T-helper 9 cell (primary cell): ENCODE results near the gene SMNDC1.
"Not testable (repeated sequence)": the region's sequence is repeated elsewhere in the genome, so short reads cannot be mapped to it uniquely, and the experiment has no call there.

Experiments
- DNase-seq: peaks from one replicate; pipeline ENCODE4 v3.0.0-alpha.2; 2020
- total RNA-seq, 2 donors: gene quantifications; one replicate each; lab custom pipeline; 2026; lab: John Stamatoyannopoulos, UW

Gene SMNDC1
- 24.3 to 28.2 reads per million in 2 donors for total RNA-seq

DNA sequence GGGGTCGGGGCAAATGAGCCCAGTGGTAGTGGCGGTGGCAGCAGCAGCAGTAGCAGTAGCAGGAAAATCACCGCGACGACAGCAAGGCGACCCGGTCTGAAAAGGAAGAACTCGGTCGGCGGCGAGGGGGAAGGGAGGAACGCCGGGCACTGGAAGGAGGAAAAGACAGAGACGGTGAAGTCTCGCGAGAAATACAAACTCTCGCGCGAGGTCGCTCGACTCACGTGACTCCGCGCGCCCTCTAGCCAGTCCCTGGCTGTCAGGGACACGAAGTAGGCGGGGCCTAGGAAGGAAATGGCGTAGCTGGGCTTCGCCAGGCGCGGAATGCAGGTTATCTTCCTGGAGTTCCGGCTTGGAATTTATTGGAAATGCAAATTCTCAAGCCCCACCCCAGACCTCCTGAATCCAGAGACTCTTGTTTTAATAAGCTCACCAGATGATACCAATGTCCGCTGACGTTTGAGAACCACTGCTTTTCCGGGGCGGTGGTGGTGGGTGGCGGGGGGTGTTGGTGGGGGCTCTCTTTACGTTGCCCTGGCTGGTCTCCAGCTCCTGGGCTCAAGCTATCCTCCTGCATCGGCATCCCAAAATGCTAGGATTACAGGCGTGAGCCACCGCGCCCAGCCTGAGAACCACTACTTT is at the start of gene SMNDC1:
Gene SMNDC1, minus strand, starts transcription at position 141 of the 642 bp plus-strand sequence. CDS start 1,333 bp downstream, outside the sequence.
- DNase-seq = peak; percentile 97

DNA sequence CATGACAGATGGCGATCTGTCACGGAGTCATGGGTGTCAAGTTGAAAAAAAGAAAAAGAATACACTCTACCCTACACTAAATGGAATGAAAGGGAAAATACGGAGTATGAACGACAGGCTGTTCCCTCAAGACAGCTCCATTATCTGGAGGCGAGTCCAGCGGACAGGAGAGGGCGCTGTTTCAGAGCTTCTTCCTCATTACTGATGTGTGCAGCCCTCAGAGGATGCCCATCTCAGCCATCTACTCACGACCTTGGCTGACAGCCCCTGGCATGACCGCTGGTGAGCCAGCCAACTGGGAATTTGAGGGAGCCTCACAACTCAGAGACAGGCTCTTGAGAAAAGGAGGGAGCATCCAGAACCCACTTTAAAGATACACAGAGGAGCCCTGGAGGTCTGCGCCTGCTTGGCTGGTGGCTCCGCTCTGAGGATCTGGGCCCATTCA is 49.6 kb upstream of the SMNDC1 start:
- DNase-seq = peak; percentile 76

DNA sequence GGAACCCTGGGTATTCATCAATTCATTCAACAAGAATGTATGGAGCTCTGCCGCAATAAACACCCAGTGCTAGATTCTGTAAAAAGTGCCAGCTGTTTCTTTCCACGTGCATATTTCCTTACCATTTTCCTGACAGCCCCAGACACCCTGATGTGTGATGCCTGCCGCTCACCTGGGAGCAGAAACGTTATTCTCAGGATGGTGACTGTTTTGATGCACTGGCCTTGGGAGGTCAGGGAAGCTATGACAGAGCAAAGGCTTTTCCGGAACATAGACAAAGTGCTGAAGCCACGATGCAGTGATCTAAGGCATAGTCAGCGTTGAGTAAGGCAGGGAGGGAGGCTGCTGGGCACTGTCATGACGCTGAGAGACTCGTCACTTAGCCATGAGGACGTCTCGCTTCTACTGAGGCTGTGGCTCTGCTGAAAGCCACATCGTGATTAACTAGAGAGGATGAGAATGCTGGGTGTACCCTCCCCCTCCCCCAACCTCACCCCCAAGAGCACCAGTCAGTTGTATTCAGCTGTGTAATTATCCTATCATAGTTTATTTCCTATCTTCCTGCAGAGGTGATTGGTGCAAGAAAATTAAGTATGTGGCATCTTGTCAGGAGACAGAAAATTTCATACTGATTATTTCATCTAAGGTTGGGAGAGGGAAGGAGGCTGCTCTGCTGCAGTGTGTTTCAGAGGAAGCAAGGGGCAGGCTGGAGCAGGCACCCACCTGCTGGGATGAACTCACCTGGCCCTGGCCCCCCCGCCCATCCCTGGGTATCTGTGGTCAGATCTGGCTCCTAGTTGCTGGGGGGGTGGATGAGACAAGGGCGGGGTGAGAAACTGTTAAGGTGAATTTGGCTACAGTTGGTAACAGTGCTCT is 48.8 kb upstream of the SMNDC1 start:
- peak; percentile 34 for DNase-seq

DNA sequence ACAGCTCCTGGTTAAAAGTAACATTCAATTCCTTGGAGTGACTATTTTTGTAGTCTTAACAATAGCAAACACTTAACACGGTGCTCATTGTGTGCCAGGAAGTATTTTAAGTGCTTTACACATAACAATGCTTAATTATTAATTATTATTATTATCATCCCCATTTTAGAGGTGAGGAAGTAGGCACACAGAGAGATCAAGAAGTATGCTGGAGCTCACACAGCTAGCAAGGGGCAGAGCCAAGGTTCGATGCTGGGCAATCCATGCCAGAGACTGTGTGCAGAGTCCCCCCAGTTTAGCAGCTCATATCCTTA is 48.2 kb upstream of the SMNDC1 start:
- no peak for DNase-seq

DNA sequence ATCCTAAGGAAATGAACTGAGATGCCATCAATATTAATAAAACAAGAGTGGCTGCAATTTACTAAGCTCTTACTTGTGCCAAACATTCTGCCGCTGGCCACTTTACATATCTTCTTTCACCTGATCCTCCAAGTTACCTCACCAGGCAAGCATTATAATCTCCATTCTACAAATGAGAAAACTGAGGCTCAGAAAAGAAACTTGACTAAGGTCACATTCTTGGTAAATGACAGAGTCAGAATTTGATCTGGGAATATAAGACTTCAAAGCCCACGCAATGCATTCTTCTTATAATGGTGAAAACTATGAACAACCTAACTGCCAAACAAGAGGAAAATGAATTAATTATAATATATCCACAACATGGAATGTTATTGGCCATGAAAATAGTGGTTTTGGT is 46.1 kb upstream of the SMNDC1 start:
- no peak for DNase-seq

DNA sequence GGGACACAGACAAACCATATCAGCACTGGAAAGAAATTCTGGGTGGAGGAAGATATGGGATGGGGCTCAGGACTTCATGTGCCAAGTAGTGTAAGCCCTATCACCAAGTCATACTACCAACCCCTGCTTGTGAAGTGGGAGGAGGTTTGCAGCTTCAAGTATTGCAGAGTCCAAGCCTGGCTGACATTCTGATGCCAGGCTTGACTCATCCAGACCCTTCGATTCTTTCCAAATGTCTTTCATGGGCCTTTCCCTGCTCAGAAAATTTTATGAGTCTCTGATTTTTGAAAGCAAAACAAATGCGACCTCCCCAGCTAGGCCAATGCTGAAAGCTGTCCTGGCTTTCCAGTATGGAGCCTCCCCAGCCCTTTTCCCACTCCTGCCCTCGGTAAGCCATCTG is 45.1 kb upstream of the SMNDC1 start:
- DNase-seq = no peak

DNA sequence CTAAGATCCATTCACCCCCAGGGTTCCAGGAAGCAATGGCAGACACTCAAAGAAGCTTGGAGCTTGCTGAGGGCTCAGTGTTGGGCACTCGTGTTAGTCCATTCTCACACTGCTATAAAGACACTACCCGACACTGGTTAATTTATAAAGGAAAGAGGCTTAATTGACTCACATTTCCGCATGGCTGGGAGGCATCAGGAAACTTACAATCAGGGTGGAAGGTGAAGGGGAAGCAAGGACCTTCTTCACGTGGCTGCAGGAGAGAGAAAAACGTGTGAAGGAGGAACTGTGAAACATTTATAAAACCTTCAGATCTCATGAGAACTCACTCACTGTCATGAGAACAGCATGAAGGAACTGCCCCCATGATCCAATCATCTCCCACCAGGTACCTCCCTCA is 44.7 kb upstream of the SMNDC1 start:
- no peak for DNase-seq

DNA sequence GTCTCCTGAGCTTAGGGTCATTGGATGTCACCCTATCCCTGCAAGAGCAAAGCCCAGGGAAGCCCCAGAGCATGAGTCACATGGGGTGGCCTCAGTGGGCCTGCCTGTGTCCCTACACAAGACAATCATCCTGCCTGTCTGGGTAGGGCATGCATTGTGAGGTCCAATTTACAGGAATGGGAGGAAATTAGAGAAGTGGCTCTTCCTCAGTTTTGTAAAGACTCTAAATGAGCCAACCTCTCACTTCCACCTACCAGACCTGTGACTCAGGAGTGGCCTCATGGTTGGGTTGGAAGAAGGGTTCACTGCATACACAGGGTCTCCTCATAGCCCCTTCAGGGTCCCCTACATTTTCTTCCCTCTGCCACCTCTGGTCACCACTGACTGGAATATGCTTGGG is 43.6 kb upstream of the SMNDC1 start:
- DNase-seq = no peak

DNA sequence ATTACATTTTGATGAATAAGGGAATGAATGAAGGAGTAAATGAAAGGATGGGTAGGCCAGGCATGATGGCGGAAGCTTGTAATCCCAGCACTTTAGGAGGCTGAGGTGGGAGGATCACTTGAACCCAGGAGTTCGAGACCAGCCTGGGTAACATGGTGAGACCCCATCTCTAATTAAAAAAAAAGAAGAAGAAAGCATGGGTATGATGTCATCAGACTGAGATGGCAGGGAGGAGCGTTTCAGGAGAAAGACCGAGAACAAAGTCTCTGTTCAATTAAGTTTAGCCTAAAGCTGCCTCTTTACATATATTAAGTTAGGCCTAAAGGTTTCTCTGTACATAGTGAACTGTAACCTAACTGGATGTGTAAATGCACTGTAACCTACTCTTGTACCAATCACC is 42.2 kb upstream of the SMNDC1 start:
- DNase-seq = no peak

DNA sequence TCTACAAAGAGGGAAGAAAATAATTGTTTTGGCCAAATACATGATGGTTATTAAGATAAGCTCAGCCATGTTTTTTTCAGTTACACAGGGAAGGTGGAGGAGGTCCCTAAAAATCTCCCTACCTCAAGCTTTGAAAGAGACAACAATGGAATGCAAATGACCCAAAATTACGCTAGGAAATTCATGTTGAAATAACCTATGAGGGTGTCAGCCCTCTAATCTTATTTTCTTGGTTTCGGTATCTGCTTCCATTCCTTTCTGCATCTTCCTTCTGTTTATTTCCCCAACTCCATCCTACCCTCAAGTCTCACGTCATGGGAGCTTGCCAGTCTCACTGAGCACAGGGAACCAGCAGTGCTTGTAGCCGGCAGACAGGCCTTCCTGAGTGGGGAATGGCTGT is 40.6 kb upstream of the SMNDC1 start:
- no peak for DNase-seq

DNA sequence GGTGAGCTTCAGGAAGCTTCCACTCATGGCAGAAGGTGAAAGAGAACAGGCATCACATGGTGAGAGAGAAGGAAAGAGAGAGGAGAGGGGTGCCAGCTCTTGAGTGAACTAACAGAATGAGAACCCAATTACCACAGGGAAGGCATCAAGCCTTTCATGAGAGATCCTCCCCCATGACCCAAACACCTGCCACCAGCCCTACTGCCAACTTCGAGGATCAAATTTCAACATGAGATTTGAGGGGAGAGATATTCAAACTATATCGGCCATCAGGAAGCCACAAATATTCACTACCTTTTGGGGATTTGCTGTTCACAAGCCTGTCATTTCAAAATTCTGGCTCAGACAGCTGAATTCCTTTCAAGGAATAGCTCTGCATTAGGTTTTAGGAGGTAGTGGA is 39.9 kb upstream of the SMNDC1 start:
- no peak for DNase-seq

DNA sequence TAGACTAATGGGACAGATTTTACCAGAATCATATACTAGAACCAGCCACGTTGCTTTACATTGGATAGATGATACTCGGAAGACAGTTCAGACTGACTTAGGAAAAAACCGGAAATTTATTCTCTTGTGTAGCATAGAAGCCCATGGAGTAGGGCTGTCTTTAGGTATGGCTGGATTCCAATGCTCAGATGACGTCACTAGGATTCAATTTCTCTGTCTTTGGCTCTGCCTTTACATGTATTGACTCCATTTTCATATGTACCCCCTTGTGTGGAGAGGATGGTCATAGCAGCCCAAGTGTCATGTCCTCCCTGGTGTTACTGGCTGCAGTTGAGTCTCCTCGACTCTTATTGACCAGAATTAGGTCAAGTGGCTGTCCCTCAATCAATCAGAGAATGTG is 39.2 kb upstream of the SMNDC1 start:
- no peak for DNase-seq

DNA sequence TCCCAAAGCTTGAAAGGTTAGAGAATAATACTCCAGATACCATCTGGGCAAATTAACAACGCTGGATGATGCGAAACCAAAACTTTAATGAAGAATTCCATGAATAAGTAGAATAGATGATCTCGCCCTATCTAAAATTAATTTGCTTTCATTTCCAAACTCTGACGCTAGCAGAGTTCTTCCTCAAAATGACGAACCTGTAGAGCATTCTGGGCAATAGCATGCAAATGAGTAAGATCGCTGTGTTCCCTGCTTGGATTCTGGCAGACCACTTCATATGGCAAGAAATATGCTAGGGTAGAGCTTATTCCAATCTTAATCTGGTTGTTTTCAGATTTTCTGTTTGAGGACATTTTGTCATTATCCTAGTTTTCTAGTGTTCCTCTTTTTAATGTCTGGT is 36.1 kb upstream of the SMNDC1 start:
- no peak for DNase-seq

DNA sequence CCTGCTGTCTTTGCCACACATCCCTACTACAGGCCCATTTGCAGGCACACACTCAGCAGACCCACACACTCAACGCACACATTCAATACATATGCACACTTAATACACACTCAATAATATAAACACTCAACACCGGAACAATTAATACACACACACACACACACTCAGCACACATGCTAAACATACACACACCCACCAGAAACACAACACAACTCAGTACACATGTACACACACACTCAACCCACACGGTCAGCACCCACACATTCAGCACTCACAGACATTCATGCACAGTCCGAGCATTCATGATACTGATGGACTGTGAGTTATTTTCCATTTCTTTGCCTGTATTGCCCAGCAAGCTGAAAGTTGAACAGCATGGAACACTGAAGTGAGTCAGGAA is 35.4 kb upstream of the SMNDC1 start:
- DNase-seq = no peak

DNA sequence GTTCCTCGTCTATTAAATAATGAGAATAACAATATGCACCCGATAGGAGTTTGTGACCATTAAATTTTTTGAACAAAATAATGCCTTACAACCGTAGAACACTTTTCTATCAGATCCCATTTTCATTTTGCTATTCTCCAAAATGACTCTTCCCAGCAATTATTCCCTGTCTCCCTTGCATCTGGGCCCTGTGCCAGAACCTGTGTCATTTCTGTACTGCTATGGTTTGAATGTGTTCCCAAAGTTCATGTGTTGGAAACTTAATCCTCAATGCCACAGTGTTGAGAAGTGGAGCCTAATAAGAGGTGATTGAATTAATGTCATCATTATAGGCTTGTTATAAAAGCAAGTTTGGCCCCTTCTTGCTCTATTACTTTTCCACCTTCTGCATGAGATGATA is 33.2 kb upstream of the SMNDC1 start:
- no peak for DNase-seq

DNA sequence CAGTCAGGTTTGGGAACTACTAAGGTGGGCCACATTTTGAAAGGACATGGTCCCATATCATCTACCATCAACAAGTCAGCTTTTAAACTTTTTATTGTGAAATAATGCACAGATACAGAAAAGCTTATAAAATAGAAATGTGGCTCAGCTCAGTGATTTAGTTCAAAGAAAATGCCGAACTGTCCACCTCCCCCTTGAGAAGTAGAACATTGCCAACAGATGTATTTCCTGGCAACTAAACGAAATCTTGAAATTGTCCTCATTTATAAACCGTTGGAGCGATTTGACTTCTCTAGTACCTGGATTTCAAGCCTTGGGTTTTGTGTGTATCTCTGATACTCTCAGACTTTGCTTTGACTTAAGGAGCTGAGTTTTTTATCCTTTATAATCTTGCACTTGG is 32.7 kb upstream of the SMNDC1 start:
- no peak for DNase-seq

DNA sequence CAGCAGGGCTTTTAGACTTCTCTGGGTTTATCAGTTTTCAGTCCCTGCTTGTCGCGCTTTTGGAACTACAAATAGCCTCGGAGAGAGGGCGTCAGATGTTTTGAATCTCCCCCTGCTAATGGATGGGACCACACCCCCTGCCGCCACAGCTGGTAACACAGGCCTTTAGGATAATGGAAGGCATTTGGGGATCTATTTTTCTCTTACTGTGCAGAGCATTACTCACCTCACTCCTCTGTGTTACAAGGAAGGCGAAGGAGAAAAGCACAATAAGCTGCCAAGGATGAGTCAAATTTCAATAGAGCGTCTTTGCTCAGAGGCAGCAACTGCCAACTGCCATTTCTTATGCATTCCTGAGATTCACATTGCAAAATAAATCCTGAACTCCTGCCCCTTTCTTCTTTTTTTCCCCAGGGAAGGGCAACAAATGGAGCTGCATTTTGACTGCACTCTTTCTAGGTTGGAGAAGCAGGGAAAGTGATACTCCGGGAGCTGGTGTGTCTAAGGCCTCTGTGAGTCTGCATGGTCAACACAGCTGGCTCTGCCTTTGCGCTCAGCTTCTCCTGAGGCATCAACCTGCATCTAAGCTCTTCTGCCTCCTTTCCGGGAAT is 31.5 kb upstream of the SMNDC1 start:
- no peak for DNase-seq

DNA sequence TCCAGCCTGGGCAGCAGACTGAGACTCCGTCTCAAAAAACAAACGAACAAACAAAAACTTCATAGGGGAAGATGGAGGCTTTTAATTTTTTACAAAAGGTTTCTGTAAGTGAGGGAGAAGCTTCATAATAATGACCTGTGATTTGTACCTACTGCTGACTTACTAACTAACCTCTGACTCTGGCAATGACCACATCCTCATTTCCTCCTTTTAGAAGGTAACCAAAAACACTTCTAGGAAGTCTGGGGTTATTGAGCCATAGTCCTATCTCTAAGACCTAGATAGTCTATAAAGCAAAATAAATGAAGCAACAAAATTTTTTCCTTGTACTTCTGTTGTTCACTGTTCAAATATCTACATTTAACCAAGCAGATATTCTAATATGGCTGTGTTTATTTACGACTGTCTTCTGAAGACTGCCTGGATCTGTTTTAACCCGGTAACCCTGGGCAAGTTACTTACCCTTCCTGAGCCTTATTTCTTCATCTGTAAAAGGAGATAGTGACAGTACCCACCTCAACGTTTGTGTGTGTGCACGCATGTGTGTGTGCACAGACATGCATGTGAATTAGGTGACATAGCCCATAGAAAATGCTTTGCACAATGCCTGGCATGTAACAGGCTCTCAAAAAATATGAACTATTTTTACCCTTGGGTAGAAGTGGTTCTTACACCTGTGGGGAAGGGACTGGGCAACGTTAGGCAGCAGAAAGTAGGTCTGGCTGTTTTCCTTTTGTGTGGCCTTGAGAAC is 30.8 kb upstream of the SMNDC1 start:
- no peak for DNase-seq

DNA sequence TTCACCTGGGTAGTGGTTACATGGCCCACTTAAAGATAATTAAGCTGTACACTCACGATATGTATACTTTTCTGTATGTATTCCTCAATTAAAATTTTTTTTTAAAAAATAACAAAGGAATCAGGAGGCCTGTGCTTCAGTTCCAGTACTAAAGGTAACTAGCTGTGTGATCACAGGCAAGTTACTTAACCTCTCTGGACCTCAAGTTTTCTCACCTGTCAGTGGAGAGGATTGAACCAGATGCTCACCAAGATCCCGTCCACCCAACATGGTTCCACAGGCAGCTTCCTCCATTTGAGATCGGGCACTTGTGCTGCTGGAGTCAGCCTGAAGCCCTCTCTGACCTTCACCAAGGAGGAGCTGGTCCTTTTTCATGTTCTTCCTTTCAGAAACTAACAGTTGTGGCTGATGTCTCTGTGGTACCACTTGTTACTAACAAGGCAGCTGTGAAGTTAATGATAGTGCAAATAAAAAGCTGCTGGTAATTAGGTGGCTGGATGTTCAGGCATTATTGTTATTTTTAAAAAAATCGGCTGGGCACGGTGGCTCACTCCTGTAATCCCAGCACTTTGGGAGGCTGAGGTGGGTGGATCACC is 29.4 kb upstream of the SMNDC1 start:
- no peak for DNase-seq

DNA sequence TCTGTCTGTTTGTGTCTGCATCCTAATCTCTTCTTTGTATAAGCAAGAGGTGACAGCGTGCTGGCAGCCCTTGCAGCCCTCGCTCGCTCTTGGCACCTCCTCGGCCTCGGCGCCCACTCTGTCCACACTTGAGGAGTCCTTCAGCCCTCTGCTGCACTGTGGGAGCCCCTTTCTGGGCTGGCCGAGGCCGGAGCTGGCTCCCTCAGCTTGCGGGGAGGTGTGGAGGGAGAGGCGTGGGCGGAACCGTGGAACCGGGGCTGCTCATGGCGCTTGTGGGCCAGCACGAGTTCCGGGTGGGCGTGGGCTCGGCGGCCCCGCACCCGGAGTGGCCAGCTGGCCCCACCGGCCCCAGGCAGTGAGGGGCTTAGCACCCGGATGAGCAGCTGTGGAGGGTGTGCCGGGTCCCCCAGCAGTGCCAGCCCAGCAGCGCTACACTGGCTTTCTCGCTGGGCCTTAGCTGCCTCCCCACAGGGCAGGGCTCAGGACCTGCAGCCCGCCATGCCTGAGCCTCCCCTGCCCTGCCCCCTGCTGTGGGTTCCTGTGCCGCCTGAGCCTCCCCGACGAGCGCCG is 26.6 kb upstream of the SMNDC1 start:
- DNase-seq = not testable (repeated sequence)

DNA sequence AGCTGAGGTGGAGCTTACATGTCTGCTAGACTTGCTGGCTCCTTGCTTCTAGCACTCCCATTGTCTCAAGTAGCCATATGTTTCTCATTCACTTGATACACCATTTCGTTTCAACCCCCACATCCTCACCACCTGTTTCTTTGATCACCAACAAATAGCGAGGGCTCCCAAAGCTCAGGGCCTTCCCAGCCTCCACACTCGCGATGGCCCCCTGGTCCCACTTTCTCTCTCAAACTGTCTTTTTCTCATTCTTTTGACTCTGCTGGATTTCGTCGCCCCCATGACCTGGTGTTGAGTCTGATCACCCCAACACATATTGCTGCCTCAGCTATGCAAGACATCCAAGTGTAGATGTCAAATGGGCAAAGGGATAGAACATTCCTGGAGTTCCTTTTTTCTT is 26.0 kb upstream of the SMNDC1 start:
- no peak for DNase-seq

DNA sequence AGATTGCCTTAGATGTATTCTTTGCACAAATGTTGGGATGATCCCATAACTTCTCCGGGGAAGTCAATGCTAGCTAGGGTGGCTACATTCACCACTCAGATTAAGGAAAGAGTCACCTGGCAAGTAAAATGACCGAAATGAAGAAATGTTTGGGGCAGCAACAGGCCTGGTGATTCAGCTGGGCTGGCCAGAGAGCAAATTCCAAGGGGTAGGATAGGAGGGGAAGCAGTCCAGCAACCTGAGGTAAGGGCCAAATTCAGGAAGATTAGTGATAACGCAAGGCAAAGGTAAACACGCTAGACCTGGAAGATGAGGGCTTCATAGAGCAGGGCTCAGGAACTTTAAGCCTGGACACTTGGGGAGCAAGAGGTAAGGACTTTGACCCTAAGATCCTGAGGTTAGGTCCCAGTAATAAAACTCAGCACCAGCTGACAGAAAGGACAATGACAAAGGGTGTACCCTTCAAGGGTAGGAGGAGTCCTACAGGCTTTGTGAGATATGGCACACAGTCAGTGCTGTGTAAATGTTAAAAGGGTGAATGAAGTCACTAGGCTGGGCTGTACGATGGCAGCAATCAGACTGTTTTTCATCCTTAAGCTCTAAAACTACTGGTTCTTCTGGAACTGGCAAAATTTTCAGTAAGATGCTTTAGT is 22.7 kb upstream of the SMNDC1 start:
- DNase-seq = no peak
